ENCODE data around the gene MEAK7.

MEAK7 gene

GRCh38 chr16:84514874-84515835 lies 10.7 kb upstream of the MEAK7 start:
- in situ Hi-C loops (cut with MboI; ENCODE audit: low pct_unique_long_range_greater_than_20kb, low sequenced_read_pairs), result loop anchor here (10.0 to 25.0 kb wide), 3 partner anchors 100 to 447 kb away; partner anchors contain the start of gene COTL1
- DNase-seq, result peak; percentile 43

DNA sequence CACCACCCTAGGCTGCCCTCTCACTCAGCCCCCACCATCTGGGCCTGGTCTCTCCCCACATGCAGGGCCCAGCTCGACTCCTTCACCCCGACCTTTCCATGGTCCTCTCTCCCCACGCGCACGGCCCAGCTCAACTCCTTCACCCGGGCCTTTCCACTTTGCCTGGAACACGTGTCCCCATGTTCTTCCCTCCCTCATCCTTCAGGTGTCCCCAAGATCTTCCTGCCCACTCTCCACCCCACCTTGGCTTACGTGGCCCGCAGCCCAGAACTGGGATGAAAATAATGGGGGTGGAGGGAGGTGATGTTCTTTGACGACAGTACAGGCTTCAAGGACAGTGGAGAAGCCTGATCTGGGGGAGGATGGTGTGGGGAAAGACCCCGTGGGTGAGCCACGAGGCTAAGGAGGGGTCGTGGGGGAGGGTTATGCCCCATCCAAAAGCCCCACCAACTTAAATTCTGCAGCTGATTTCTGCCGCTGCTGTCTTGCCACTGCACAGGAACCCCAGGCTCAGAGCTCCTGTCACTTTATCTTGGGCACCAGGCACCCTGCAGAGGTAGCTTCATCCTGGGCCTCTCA lies 9.9 kb upstream of the MEAK7 start:
- DNase-seq, result no peak
- in situ Hi-C loops (cut with MboI; ENCODE audit: low pct_unique_long_range_greater_than_20kb, low sequenced_read_pairs), result loop anchor here (10.0 to 25.0 kb wide), 3 partner anchors 100 to 448 kb away; partner anchors contain the start of gene COTL1

GRCh38 chr16:84513666-84514065 lies 9.2 kb upstream of the MEAK7 start:
- in situ Hi-C loops (cut with MboI; ENCODE audit: low pct_unique_long_range_greater_than_20kb, low sequenced_read_pairs), result loop anchor here (10.0 to 25.0 kb wide), 3 partner anchors 101 to 449 kb away; partner anchors contain the start of gene COTL1
- no peak for DNase-seq

DNA sequence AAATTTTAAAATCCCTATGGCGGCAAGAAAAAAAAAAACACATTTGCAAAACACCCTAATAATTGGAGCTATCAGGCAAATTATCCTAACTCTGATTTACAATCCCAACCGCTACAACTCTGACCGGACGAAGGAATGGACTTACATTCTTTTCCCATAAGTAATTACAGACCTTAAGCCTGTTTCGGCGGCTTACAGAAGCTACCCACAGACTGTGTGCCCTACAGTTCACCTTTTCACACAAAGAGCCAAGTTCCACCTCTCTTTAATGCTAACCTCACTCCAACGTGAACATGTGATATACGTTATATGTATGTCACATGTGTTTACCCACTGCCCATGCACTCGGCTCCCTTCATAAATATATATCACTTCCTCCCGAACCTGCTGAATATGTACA lies 8.7 kb upstream of the MEAK7 start:
- in situ Hi-C loops (cut with MboI; ENCODE audit: low pct_unique_long_range_greater_than_20kb, low sequenced_read_pairs), result loop anchor here (10.0 to 25.0 kb wide), 3 partner anchors 102 to 449 kb away; partner anchors contain the start of gene COTL1

GRCh38 chr16:84511831-84512230 lies 7.4 kb upstream of the MEAK7 start:
- in situ Hi-C loops (cut with MboI; ENCODE audit: low pct_unique_long_range_greater_than_20kb, low sequenced_read_pairs), result loop anchor here (10.0 to 25.0 kb wide), 3 partner anchors 103 to 450 kb away; partner anchors contain the start of gene COTL1
- no peak for DNase-seq

More for the DNA sequence above, 8.7 kb upstream of the MEAK7 start:
- no peak for DNase-seq

DNA sequence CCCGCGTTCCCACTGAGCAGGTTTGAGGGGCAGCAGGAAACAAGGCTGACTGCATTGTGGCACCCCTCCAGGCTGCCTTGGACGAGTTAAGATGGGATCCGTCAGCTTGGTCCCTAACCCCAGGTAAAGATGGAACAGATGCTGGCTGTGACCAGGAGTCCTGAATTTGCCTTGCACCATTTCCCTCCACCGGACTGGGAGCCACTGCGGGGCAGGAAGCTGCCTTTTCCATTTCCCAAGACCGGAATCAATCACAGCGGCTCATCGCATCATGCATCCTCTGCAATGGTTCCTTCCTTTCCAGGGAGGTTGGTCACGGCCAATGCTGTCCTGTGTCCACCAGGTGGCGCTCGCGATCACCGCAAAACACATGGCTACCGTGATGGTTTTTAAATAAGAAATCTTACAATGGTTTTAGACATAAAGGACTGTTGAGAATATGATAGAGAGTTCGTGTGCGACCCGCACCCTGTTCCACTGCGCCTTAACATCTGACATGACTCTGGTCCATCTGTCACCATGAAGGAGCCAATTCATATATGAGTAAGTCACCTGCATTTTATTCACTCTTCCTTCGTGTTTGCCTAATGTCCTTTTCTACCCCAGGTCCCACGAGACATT lies 6.8 kb upstream of the MEAK7 start:
- in situ Hi-C loops (cut with MboI; ENCODE audit: low pct_unique_long_range_greater_than_20kb, low sequenced_read_pairs), result loop anchor here (10.0 to 25.0 kb wide), 3 partner anchors 104 to 451 kb away; partner anchors contain the start of gene COTL1
- peak; percentile 86 for DNase-seq

DNA sequence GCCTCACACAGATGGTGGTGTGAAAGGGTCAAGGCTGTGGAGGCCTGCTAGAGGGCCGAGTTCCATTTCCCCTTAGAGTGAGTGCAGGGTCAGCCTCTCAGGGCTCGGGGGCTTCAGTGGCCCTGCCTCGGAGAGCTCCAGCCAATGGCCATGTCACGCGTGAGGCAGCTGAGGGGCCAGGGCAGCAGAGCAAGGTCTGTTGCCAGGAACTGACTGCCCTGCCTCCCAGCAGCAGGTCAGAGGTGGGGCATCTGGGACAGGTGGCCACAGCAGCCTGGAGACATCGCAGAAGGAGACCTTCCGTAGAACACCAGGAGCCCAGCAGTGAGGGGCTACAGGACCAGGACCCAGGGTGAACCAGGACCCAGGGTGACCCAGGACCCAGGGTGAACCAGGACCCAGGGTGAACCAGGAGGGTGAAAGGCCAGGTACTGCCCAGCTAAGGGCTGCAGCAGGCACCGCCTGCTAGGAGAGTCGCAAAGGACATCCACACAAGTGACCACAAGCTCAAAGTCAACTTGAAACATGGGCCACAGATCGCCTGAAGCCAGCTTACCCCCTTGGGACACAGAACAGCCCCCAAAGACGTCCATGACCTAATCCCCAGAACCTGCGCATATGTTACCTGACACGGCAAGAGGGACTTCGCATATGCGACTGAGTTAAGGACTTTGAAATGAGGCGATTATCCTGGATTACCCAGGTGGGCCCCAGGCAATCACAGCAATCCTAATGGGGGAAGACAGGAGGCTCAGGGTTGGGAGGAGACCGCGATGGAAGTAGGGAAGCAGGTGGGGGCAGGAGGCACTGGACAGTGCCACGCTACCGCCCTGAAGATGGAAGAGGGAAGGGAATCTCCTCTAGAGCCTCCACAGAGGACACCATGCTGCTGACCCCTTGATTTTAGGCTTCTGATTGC lies 4.8 kb upstream of the MEAK7 start:
- no peak for DNase-seq
- in situ Hi-C loops (cut with MboI; ENCODE audit: low pct_unique_long_range_greater_than_20kb, low sequenced_read_pairs), result loop anchor here (25.0 kb wide), 2 partner anchors 203 to 453 kb away; no protein-coding TSS in a partner anchor

- in situ Hi-C loops (cut with MboI; ENCODE audit: low pct_unique_long_range_greater_than_20kb, low sequenced_read_pairs), result loop anchor here (25.0 kb wide), 2 partner anchors 204 to 454 kb away; no protein-coding TSS in a partner anchor
- no peak for DNase-seq
These were observed 4.0 kb upstream of the MEAK7 start for GRCh38 chr16:84508502-84508901.

- in situ Hi-C loops (cut with MboI; ENCODE audit: low pct_unique_long_range_greater_than_20kb, low sequenced_read_pairs), result loop anchor here (25.0 kb wide), 2 partner anchors 205 to 455 kb away; no protein-coding TSS in a partner anchor
- peak; percentile 73 for DNase-seq
These were observed 2.8 kb upstream of the MEAK7 start for GRCh38 chr16:84507011-84507982.

DNA sequence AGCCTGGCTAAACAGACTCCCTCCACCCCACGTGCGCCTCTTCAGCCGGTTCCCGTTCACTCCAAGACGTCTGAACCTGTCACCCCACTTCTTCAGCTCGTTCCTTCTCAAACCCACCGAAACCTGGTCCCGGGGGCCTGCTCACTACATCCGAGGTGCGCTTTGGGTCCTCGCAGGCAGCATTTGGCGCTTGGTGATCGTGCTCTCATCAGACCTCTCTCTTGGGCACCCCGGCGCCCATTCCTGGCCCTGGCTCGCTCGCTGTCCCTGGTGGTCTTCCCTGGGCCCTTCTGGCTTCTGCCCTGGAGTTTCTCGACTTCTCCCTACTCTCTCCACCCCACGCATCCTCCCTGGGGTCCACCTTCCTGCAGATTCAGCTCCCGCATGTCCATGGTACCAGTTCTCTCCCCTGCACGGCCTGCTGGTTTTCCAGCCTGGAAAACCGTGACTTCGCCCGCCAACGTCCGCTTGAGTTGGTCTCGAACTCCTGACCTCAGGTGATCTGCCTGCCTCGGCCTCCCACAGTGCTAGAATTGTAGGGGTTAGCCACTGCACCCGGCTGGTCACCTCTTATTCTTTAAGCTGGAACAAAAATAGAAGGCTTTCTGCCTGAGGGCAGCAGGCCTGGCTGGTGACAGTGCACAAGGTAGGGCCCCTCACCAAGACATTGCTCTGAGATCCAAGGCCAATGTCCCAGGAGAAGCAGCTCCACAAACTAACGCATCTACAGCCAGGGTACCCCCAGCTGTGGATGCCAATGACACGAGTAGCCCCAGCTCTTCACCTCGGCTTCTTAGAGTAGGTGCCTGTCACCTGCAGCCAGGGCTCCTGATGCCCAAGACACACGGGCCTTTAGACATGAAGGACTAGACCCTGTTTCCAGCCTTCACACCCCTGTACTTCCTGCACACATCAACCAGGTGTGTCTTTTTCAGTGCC lies 1.1 kb upstream of the MEAK7 start:
- no peak for DNase-seq
- in situ Hi-C loops (cut with MboI; ENCODE audit: low pct_unique_long_range_greater_than_20kb, low sequenced_read_pairs), result loop anchor here (25.0 kb wide), 2 partner anchors 207 to 457 kb away; no protein-coding TSS in a partner anchor

- no peak for DNase-seq
- in situ Hi-C loops (cut with MboI; ENCODE audit: low pct_unique_long_range_greater_than_20kb, low sequenced_read_pairs), result loop anchor here (25.0 kb wide), 2 partner anchors 208 to 458 kb away; no protein-coding TSS in a partner anchor
These were observed 586 bp downstream of the MEAK7 start for GRCh38 chr16:84503751-84504395.

GRCh38 chr16:84502581-84502980 lies 1.9 kb downstream of the MEAK7 start:
- in situ Hi-C loops (cut with MboI; ENCODE audit: low pct_unique_long_range_greater_than_20kb, low sequenced_read_pairs), result loop anchor here (25.0 kb wide), 2 partner anchors 210 to 460 kb away; no protein-coding TSS in a partner anchor

DNA sequence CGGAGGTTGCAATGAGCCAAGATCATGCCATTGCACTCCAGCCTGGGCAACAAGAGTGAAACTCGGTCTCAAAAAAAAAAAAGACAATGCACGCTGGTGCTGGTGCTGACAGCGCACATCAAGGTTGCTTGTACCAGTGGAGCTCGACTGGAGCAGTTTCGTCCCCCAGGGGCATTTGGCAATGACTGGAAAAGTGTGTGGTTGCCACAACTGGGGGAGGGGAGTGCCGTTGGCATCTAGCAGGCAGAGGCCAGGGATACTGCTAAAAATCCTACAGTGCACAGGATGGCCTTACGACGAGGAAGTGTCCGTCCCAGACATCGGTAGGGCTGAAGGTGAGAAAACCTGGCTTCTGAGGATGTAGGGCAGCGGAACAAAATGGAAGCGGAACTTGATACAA lies 2.4 kb downstream of the MEAK7 start:
- DNase-seq, result no peak
- in situ Hi-C loops (cut with MboI; ENCODE audit: low pct_unique_long_range_greater_than_20kb, low sequenced_read_pairs), result loop anchor here (25.0 kb wide), 2 partner anchors 210 to 460 kb away; no protein-coding TSS in a partner anchor

More at GRCh38 chr16:84502581-84502980, 1.9 kb downstream of the MEAK7 start:
- DNase-seq, result no peak

DNA sequence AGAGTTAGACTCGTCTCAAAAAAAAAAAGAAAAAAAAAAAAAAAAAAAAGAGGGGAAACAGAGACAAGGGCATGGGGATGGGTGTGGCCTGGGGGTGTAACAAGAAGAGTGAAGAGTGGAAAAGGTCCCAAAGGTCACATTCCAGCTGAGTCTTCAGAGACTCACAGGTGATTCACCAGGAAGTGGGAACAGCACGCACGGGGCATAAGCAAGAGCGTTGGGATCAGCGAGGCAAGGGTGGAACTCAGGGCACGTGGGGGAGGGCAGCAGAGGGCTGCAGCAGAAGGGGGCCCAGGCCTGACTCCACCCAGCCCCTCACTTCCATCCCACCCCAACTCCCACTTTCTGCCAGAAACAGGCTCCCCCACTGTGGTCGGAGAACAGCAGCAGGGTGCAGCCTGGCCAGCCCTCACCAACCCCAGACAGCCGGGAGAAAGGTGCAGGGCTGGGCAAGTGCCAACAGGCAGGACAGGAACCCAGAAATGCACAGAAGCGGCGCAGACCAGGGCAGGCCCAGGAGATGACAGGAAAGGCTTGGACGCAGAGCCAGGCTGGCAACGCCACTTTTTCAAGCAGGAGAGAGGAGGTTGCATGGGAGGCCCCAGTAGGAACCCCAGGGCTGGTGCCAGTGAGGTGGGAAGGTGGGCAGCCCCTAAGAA lies 3.3 kb downstream of the MEAK7 start:
- no peak for DNase-seq
- in situ Hi-C loops (cut with MboI; ENCODE audit: low pct_unique_long_range_greater_than_20kb, low sequenced_read_pairs), result loop anchor here (25.0 kb wide), 2 partner anchors 211 to 461 kb away; no protein-coding TSS in a partner anchor

- in situ Hi-C loops (cut with MboI; ENCODE audit: low pct_unique_long_range_greater_than_20kb, low sequenced_read_pairs), result loop anchor here (25.0 kb wide), 2 partner anchors 212 to 462 kb away; no protein-coding TSS in a partner anchor
- DNase-seq, result no peak
These were observed 3.9 kb downstream of the MEAK7 start for GRCh38 chr16:84500531-84500930.
